Left lung (tissue), 10 donors: ENCODE results near the gene UBE2E2. TPM values are rescaled to one million over a fixed set of nuclear protein-coding genes. Genes with fewer than 3 reads are reported as not detected.
"Not testable (repeated sequence)": the region's sequence is repeated elsewhere in the genome, so short reads cannot be mapped to it uniquely, and the experiment has no call there.

Experiments
- ATAC-seq: fragments of 200-7000 bp; cut with Tn5 transposase; one replicate; pipeline ENCODE4 v1.9.1; 2020; ENCODE audit warnings: moderate library complexity
- DNase-seq, 4 donors: peaks; one replicate each; pipeline ENCODE4 v3.0.0-alpha.2; 2013 to 2020
- H3K27ac ChIP-seq, 2 donors: fragments of 200-600 bp; sonication (generic) in 1 of 2; one replicate each; pipeline versions ENCODE4 v1.5.0 to v1.8.0; 2020 to 2021
- H3K27me3 ChIP-seq, 2 donors: fragments of 200-600 bp; sonication (generic) in 1 of 2; one replicate each; pipeline versions ENCODE4 v1.5.0 to v1.8.0; 2020 to 2021
- H3K36me3 ChIP-seq, 2 donors: fragments of 200-600 bp; sonication (generic) in 1 of 2; one replicate each; pipeline versions ENCODE4 v1.5.0 to v1.8.0; 2020 to 2021
- H3K4me1 ChIP-seq, 2 donors: fragments of 200-600 bp; one replicate each; pipeline ENCODE4 v1.8.0; 2021
- H3K4me3 ChIP-seq, 2 donors: fragments of 200-600 bp; sonication (generic) in 1 of 2; one replicate each; pipeline versions ENCODE4 v1.5.0 to v1.8.0; 2020 to 2021; ENCODE audit warnings: mild to moderate bottlenecking in 1 of 2
- H3K9me3 ChIP-seq, 2 donors: fragments of 200-600 bp; sonication (generic) in 1 of 2; one replicate each; pipeline versions ENCODE4 v1.5.0 to v1.8.0; 2020 to 2021
- CTCF ChIP-seq, 2 donors: fragments of 200-600 bp; sonication (generic) in 1 of 2; IDR thresholded peaks; one replicate each; pipeline versions ENCODE4 v1.5.0 to v1.8.0; 2021; ENCODE audit warnings: antibody characterized with exemption in 2 of 2
- intact Hi-C, 2 donors: fragments of 100-400 bp; cut with DNase I; formaldehyde crosslinking; loops; one replicate each; pipeline versions ENCODE4 v1.11.2 to v1.14.2; 2022
- polyA plus RNA-seq, 6 donors: library from polyadenylated mRNA; unstranded; fragments of 120-200 nt; gene quantifications; one replicate each; pipeline ENCODE4 v1.2.1, GENCODE V29; 2013; ENCODE audit not compliant: insufficient read length in 6 of 6
- total RNA-seq, 2 donors: library from RNA; stranded (reverse); fragmentation: NEBNext Ultra II Directional; extraction: Animal tissue kit (Norgen Biotek cat#: 25700); gene quantifications; one replicate each; pipeline ENCODE4 v1.2.1, GENCODE V29; 2021
- donor health status: DM: no; HTN: yes; CAD: no.
- donor health status: DM: no; HTN: no; CAD: no.

UBE2E2 gene
- total and polyA plus RNA-seq, 8 donors, result 42.3 to 55.6 (median 47.5) TPM

- Histone ChIP-seq H3K27me3 (no peaks in the 10 kb centered on the region), H3K4me1 (peaks cover 0 to 8% of the 10 kb centered on the region in 2 donors), H3K27ac (no peak overlapping the region), H3K4me3 (no peak overlapping the region), H3K36me3 (no peaks in the 10 kb centered on the region), H3K9me3 (no peaks in the 10 kb centered on the region)
- intact Hi-C loops, result no loop called here
- DNase-seq (no peak), ATAC-seq (no peak)
- no peak for TF ChIP-seq CTCF (IDR thresholded peaks at IDR 0.05)
These were observed 130.5 kb downstream of the UBE2E2 start for GRCh38 chr3:23333633-23334032.

- H3K36me3 ChIP-seq, DNase-seq, H3K4me1 ChIP-seq, H3K4me3 ChIP-seq, intact Hi-C loops, H3K27ac ChIP-seq, H3K9me3 ChIP-seq, H3K27me3 ChIP-seq: not testable (repeated sequence)
- peak; percentile 61 for ATAC-seq
These were observed 133.7 kb downstream of the UBE2E2 start for GRCh38 chr3:23336853-23337252.

GRCh38 chr3:23341147-23341838 is 138.2 kb downstream of the UBE2E2 start:
- H3K4me3 ChIP-seq, result no peak overlapping the region
- DNase-seq (no peak), ATAC-seq (no peak)
- intact Hi-C loops, result no loop called here
- no peaks in the 10 kb centered on the region for H3K36me3 ChIP-seq
- TF ChIP-seq CTCF (IDR thresholded peaks at IDR 0.05), result no peak
- H3K4me1 ChIP-seq, result peaks cover 0 to 3% of the 10 kb centered on the region in 2 donors
- no peaks in the 10 kb centered on the region for H3K27me3 ChIP-seq
- H3K27ac ChIP-seq, result no peak overlapping the region
- H3K9me3 ChIP-seq, result no peaks in the 10 kb centered on the region

- H3K9me3 ChIP-seq, result no peaks in the 10 kb centered on the region
- H3K27ac ChIP-seq, result no peak overlapping the region
- H3K4me3 ChIP-seq, result no peak overlapping the region
- DNase-seq, result no peak
- no peak for TF ChIP-seq CTCF (IDR thresholded peaks at IDR 0.05)
- no peak for ATAC-seq
- peaks cover 0 to 3% of the 10 kb centered on the region in 2 donors for H3K4me1 ChIP-seq
- H3K36me3 ChIP-seq, result no peaks in the 10 kb centered on the region
- intact Hi-C loops, result no loop called here
- no peaks in the 10 kb centered on the region for H3K27me3 ChIP-seq
These were observed 139.2 kb downstream of the UBE2E2 start for GRCh38 chr3:23342343-23342742.

- intact Hi-C loops, result no loop called here
- Histone ChIP-seq H3K9me3 (no peaks in the 10 kb centered on the region), H3K4me3 (no peak overlapping the region), H3K4me1 (peaks cover 0 to 3% of the 10 kb centered on the region in 2 donors), H3K36me3 (no peaks in the 10 kb centered on the region), H3K27ac (no peak overlapping the region), H3K27me3 (no peaks in the 10 kb centered on the region)
- DNase-seq (no peak), ATAC-seq (no peak)
- no peak for TF ChIP-seq CTCF (IDR thresholded peaks at IDR 0.05)
These were observed 140.4 kb downstream of the UBE2E2 start for GRCh38 chr3:23343509-23343908.

- intact Hi-C loops, result no loop called here
- Histone ChIP-seq H3K27ac (no peak overlapping the region), H3K9me3 (no peaks in the 10 kb centered on the region), H3K4me1 (peaks cover 0 to 3% of the 10 kb centered on the region in 2 donors), H3K36me3 (no peaks in the 10 kb centered on the region), H3K27me3 (no peaks in the 10 kb centered on the region), H3K4me3 (no peak overlapping the region)
- TF ChIP-seq CTCF (IDR thresholded peaks at IDR 0.05), result no peak
- DNase-seq, result no peak
- ATAC-seq, result no peak
These were observed 141.8 kb downstream of the UBE2E2 start for GRCh38 chr3:23344886-23345285.

GRCh38 chr3:23349444-23349843 is 146.3 kb downstream of the UBE2E2 start:
- H3K4me3 ChIP-seq, H3K27me3 ChIP-seq, intact Hi-C loops, H3K9me3 ChIP-seq, H3K36me3 ChIP-seq, H3K27ac ChIP-seq, H3K4me1 ChIP-seq, ATAC-seq: not testable (repeated sequence)
- DNase-seq, result peak in 1 of 4 donors; percentile 39
